Measurements from ENCODE around the gene CDCP2. TPM values are rescaled to one million over a fixed set of nuclear protein-coding genes. Genes with fewer than 3 reads are reported as not detected.
A peak's percentile ranks its signal among the peaks of the same experiment; 100 is the strongest.

The CDCP2 gene
- total RNA-seq, 1 experiment from 2014 or later: not detected

DNA sequence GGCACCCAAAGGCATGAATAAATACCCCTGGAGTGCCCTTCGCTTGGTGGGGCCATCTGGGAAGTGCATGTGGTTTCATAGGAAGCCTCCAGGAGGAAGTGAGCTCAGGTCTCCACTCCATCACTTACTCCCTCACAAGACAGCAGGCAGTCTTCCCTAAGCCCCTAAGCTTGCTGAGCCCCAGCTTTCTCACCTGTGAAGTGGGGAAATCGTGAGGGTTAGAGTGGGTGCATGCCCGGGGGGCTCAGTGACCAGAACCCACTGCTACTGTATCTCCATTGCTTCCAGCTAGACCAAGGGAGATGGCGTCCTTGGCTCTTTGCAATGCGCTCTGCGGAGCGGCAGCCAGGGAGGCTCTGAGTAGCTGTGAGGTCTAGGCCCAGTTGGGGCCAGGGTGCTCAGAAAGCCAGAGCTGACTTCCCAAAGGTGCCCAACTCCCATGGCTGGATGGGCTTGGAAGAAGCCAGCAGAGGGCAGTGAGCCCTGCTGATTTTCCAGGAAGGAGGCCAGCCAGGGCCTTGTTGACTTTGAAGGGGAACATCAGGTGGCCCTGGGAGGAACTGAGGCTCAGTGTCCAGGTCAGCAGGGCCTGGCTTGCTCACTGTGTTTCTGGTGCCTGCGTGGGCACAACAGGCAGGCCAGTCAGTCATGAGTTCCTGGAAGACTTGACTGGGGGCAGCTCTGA, 27.3 kb downstream of the CDCP2 start:
- H3K9ac ChIP-seq (ENCODE audit: low read length): no peak overlapping the region
- no peak overlapping the region for H3K27ac ChIP-seq (ENCODE audit: low read length)
- no peak overlapping the region for H3K4me2 ChIP-seq (ENCODE audit: low read length)
- no peaks in the 10 kb centered on the region for H3F3A ChIP-seq (ENCODE audit: low read length, unreplicated experiment)
- no peaks in the 10 kb centered on the region for H3K79me2 ChIP-seq (ENCODE audit: low read length)
- BruUV-seq (replicated peaks): no TSS peak
- TF ChIP-seq EZH2phosphoT487 (IDR thresholded peaks at IDR 0.05; ENCODE audit: borderline replicate concordance, low read length): no peak
- TF ChIP-seq EZH2 (IDR thresholded peaks at IDR 0.05; ENCODE audit: low read length, unreplicated experiment): no peak
- TF ChIP-seq, protein P1, sequence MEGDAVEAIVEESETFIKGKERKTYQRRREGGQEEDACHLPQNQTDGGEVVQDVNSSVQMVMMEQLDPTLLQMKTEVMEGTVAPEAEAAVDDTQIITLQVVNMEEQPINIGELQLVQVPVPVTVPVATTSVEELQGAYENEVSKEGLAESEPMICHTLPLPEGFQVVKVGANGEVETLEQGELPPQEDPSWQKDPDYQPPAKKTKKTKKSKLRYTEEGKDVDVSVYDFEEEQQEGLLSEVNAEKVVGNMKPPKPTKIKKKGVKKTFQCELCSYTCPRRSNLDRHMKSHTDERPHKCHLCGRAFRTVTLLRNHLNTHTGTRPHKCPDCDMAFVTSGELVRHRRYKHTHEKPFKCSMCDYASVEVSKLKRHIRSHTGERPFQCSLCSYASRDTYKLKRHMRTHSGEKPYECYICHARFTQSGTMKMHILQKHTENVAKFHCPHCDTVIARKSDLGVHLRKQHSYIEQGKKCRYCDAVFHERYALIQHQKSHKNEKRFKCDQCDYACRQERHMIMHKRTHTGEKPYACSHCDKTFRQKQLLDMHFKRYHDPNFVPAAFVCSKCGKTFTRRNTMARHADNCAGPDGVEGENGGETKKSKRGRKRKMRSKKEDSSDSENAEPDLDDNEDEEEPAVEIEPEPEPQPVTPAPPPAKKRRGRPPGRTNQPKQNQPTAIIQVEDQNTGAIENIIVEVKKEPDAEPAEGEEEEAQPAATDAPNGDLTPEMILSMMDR (conservative IDR thresholded peaks at IDR 0.05; ENCODE audit: low read depth, low read length): peak; percentile 40; the same call in 1 of the 2 replicates
- no peak overlapping the region for H2AFZ ChIP-seq (ENCODE audit: low read length)
- ChIA-PET POLR2A (ENCODE audit: unreplicated experiment) (interaction anchor here (0.6 kb wide), 1 partner anchor 44 kb away, joined by 5 read pairs; no protein-coding TSS in a partner anchor), CTCF (no interaction called here)
- no peaks in the 10 kb centered on the region for H3K9me3 ChIP-seq (ENCODE audit: low read length)
- H3K36me3 ChIP-seq (ENCODE audit: low read depth, low read length): no peaks in the 10 kb centered on the region
- H3K4me1 ChIP-seq (ENCODE audit: insufficient read depth, low read length): peaks cover 4% of the 10 kb centered on the region; the same call in 1 of the 2 replicates
- H3K27me3 ChIP-seq (ENCODE audit: low read length): no peaks in the 10 kb centered on the region
- intact Hi-C loops (cut with micrococcal nuclease): no loop called here
- ATAC-seq (no peak), DNase-seq (peak; percentile 21)
- H3K4me3 ChIP-seq (ENCODE audit: low read length): no peak overlapping the region
- H4K20me1 ChIP-seq (ENCODE audit: low read length): no peaks in the 10 kb centered on the region
- H3K9me2 ChIP-seq (replicated peaks; ENCODE audit: low read length): no peaks in the 10 kb centered on the region

GRCh38 chr1:54124906-54125305, 27.9 kb downstream of the CDCP2 start:
- intact Hi-C loops (cut with micrococcal nuclease): no loop called here
- no peaks in the 10 kb centered on the region for H3F3A ChIP-seq (ENCODE audit: low read length, unreplicated experiment)
- H3K9ac ChIP-seq (ENCODE audit: low read length): no peak overlapping the region
- no peak overlapping the region for H3K4me3 ChIP-seq (ENCODE audit: low read length)
- H3K9me3 ChIP-seq (ENCODE audit: low read length): no peaks in the 10 kb centered on the region
- TF ChIP-seq, protein P1 (conservative IDR thresholded peaks at IDR 0.05; ENCODE audit: low read depth, low read length): no peak
- TF ChIP-seq EZH2 (IDR thresholded peaks at IDR 0.05; ENCODE audit: low read length, unreplicated experiment) (no peak), EZH2phosphoT487 (IDR thresholded peaks at IDR 0.05; ENCODE audit: borderline replicate concordance, low read length) (no peak)
- H3K36me3 ChIP-seq (ENCODE audit: low read depth, low read length): no peaks in the 10 kb centered on the region
- H3K27ac ChIP-seq (ENCODE audit: low read length): no peak overlapping the region
- BruUV-seq (replicated peaks): no TSS peak
- H3K27me3 ChIP-seq (ENCODE audit: low read length): no peaks in the 10 kb centered on the region
- ATAC-seq (no peak), DNase-seq (no peak)
- no peaks in the 10 kb centered on the region for H3K9me2 ChIP-seq (replicated peaks; ENCODE audit: low read length)
- ChIA-PET POLR2A (ENCODE audit: unreplicated experiment) (no interaction called here), CTCF (no interaction called here)
- peaks cover 4% of the 10 kb centered on the region; the same call in 1 of the 2 replicates for H3K4me1 ChIP-seq (ENCODE audit: insufficient read depth, low read length)
- H3K79me2 ChIP-seq (ENCODE audit: low read length): no peaks in the 10 kb centered on the region
- no peaks in the 10 kb centered on the region for H4K20me1 ChIP-seq (ENCODE audit: low read length)
- H2AFZ ChIP-seq (ENCODE audit: low read length): no peak overlapping the region
- H3K4me2 ChIP-seq (ENCODE audit: low read length): no peak overlapping the region

- no peaks in the 10 kb centered on the region for H3K27me3 ChIP-seq (ENCODE audit: low read length)
- no peaks in the 10 kb centered on the region for H4K20me1 ChIP-seq (ENCODE audit: low read length)
- CTCF ChIA-PET: no interaction called here
- no peak overlapping the region for H3K9ac ChIP-seq (ENCODE audit: low read length)
- TF ChIP-seq EZH2 (IDR thresholded peaks at IDR 0.05; ENCODE audit: low read length, unreplicated experiment) (no peak), EZH2phosphoT487 (IDR thresholded peaks at IDR 0.05; ENCODE audit: borderline replicate concordance, low read length) (no peak)
- TF ChIP-seq, protein P1 (conservative IDR thresholded peaks at IDR 0.05; ENCODE audit: low read depth, low read length): no peak
- no peaks in the 10 kb centered on the region for H3K36me3 ChIP-seq (ENCODE audit: low read depth, low read length)
- H3F3A ChIP-seq (ENCODE audit: low read length, unreplicated experiment): no peaks in the 10 kb centered on the region
- no peak overlapping the region for H3K4me3 ChIP-seq (ENCODE audit: low read length)
- intact Hi-C loops (cut with micrococcal nuclease): no loop called here
- H3K9me3 ChIP-seq (ENCODE audit: low read length): no peaks in the 10 kb centered on the region
- H3K79me2 ChIP-seq (ENCODE audit: low read length): no peaks in the 10 kb centered on the region
- POLR2A ChIA-PET (ENCODE audit: unreplicated experiment): no interaction called here
- no TSS peak for BruUV-seq (replicated peaks)
- H3K4me1 ChIP-seq (ENCODE audit: insufficient read depth, low read length): peaks cover 4% of the 10 kb centered on the region; the same call in 1 of the 2 replicates
- H3K4me2 ChIP-seq (ENCODE audit: low read length): no peak overlapping the region
- no peak for ATAC-seq
- H3K27ac ChIP-seq (ENCODE audit: low read length): no peak overlapping the region
- no peak for DNase-seq
- no peak overlapping the region for H2AFZ ChIP-seq (ENCODE audit: low read length)
- no peaks in the 10 kb centered on the region for H3K9me2 ChIP-seq (replicated peaks; ENCODE audit: low read length)
These were observed 28.3 kb downstream of the CDCP2 start for GRCh38 chr1:54124472-54124871.

Data from PC-3 (cell line).